ENCODE data around the gene PKNOX2.

Gene PKNOX2

GRCh38 chr11:125445731-125446130, 281.2 kb downstream of the PKNOX2 start:
- DNase-seq (ENCODE audit: low spot score): no peak

DNA sequence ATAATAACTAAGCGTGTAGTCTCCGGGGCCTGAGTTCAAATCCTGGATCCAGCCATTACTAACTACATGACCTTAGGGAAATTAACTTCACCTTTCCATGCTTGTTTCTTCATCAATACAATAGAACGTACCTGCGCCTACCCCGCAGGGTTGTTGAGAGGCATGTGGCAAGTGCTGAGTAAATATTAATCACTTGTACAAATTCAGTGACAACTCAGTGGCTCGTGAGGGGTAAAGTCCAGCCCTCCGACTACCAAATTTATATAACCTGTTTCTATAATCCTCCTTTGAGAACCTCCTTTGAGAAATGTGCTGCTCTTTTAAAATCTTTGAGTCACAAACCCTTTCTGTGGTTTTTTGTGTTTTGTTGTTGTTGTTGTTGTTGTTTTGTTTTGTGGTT, 281.7 kb downstream of the PKNOX2 start:
- no peak for DNase-seq (ENCODE audit: low spot score)

GRCh38 chr11:125447721-125448120, 283.2 kb downstream of the PKNOX2 start:
- no peak for DNase-seq (ENCODE audit: low spot score)

- no peak for DNase-seq (ENCODE audit: low spot score)
Measured at GRCh38 chr11:125448136-125448535, 283.6 kb downstream of the PKNOX2 start.

GRCh38 chr11:125449565-125449964, 285.0 kb downstream of the PKNOX2 start:
- DNase-seq (ENCODE audit: low spot score): no peak

DNA sequence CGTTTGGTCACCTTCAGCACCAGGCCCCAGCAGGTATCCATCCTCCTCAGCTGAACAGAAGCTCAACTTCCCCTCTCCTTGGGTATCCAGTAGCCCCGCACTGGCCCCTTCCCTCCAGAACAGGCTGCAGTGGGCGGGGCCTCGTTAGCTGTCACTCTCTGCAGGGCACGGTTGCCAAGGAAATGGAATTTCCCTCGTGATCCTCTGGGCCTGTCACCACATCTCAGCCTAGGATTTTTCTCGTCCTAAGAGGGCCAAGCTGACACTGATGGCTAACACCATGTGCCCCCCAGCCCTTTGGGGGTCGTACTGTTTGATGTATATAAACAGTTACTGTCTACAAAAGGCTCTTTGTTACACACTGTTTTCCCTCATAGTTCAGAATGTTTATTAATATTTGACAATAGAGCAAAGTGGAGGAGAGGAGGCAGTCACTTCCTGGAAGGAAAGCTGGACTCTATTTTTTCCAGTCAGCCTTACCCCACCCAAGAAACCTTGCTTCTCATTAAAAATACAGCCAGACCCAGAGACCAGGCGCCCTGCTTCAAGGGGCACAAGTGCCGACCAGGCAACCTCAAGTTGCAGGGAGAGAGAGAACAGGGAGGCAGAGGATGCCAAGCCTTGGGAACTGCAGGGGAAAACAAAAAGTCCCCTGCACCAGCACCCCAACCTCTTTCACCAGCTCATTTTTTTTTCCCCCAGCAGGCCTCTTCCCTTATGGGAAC, 287.0 kb downstream of the PKNOX2 start:
- DNase-seq (ENCODE audit: low spot score): no peak

DNA sequence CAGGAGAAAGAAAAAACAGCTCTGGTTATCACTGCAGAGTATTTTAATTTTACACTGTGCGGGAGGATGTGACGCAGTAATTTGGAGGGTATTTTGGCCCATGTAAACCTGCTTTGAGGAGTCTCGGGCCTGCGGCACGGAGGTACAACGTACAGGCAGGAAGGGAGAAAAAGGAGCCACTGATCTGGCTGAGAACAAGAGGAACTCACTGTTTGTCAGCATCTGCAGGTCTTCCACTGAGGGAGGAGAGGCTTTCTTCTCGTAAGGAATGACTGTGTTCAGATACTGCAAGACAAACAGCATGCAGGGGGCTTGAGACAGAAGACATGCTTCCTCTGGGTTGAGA, 287.5 kb downstream of the PKNOX2 start:
- DNase-seq (ENCODE audit: low spot score): no peak

DNA sequence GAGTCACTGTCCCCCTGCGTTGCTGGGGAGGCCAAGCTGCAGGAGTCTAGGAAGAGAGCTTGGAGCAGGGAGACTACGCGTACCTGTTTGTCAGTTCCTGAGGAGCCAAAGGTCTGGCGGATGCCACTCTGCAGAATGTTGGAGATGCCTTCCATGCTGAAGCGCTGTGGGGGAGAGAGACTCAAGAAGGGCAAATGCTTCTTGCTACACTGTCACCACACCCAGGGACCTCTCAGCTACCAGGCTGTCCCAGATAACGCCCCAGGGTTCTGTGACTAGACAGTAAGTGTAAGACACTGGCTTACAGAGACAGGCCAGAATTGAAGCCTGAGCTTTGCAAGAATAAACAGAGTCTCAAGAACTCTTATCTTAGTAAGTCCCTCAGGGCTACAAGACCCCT, 289.5 kb downstream of the PKNOX2 start:
- DNase-seq (ENCODE audit: low spot score): no peak

GRCh38 chr11:125455851-125456250, 291.3 kb downstream of the PKNOX2 start:
- DNase-seq (ENCODE audit: low spot score): no peak

- no peak for DNase-seq (ENCODE audit: low spot score)
Measured at GRCh38 chr11:125457814-125458343, 293.3 kb downstream of the PKNOX2 start.

DNA sequence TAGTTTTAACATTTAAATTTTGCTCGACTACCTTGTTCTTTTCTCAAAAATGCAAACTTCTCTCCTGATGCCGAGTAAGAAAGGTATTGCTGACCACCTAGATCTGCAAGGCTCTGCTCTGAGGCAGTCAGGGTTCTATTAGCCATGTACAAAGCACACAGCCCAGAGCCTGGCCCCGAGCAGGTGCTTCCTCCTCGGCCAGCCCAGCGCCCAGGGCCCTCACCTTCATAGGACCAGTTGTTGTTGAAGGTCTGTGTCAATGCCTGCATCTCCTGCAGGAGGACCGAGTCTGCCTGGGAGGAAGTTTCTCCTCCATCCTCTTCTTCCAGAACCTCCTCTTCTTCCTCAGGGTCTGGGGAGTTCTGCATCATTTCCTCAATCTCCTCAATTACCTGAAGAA, 295.7 kb downstream of the PKNOX2 start:
- no peak for DNase-seq (ENCODE audit: low spot score)

- DNase-seq (ENCODE audit: low spot score): no peak
Measured at GRCh38 chr11:125463590-125464269, 299.2 kb downstream of the PKNOX2 start.

GRCh38 chr11:125464270-125464662, 299.7 kb downstream of the PKNOX2 start:
- DNase-seq (ENCODE audit: low spot score): no peak

GRCh38 chr11:125464666-125465065, 300.1 kb downstream of the PKNOX2 start:
- DNase-seq (ENCODE audit: low spot score): no peak

DNA sequence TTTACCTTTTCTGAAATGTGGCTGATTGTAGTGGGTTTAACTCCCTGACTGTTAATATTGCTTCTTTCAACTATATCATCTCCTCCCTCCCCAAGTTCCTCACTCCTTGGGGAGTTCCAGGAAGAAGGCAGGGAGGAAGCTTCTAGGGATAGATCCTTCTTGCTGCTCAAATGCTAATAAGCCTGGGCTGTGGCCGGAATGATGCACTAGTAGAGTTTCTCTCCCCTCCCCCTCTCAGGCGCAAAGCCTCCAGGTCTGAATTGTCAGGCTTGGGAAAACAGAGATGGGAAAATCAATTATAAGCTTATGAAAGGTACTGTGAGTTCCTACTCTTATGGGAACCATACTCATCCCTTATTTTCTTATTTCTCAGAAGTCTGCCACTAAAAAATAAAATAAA, 300.7 kb downstream of the PKNOX2 start:
- DNase-seq (ENCODE audit: low spot score): no peak

DNA sequence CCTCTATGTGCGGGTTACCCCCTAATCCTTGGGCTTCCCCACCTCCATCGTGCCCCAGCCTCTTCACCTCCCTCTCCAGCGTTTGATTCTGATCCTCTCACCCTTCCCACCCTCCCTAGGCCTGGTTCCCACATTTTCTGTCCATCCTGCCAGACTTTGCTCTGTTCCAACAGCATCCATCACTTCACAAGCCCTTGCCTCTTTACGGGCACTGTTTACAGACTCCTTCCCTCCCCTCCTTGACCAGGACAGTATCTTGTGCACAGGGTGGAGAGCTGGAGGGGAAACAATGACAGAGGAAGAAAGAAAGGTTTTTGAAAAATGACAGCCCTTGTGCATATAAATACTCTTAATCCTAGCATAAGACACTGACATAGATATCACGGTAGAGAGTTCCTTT, 301.1 kb downstream of the PKNOX2 start:
- no peak for DNase-seq (ENCODE audit: low spot score)

- no peak for DNase-seq (ENCODE audit: low spot score)
Measured at GRCh38 chr11:125468025-125468424, 303.5 kb downstream of the PKNOX2 start.

DNA sequence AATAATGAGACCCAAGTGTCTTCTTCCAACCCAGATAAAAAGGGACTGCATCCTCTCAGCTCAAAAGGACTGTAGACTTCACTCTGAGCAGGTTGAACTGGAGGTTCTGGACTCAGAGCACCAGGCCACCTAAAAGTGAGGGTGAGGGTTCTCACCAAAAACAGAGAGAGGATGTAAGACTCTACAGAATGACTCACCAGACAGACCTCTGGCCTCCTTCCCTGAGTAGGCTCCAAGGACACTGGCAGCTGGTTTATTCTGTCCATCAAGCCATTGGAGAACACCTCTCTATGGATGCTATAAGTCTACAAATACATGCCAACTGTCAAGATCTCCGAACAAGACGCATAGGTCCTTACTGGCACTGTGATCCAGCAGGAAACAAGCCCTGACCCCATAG, 304.3 kb downstream of the PKNOX2 start:
- no peak for DNase-seq (ENCODE audit: low spot score)

DNA sequence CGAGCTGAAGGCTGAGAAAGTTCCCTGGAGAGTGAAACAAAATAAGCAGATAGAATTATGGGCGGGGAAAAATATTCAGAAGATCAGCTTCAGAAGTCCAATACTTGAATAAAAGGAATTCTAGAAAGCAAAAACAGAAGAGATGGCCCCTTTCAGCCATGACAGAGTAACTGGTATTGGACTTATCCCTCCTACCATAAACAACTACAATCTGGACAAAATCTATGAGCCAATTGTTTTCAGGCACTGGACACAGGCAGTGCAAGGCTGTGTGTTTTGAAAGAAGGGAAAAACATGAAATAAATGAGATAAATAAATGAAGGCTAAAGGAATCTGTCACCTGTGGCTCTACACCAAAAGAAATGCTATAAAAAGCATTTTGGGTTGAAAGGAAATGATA, 305.8 kb downstream of the PKNOX2 start:
- DNase-seq (ENCODE audit: low spot score): no peak

- no peak for DNase-seq (ENCODE audit: low spot score)
Measured at GRCh38 chr11:125476721-125477120, 312.2 kb downstream of the PKNOX2 start.

DNA sequence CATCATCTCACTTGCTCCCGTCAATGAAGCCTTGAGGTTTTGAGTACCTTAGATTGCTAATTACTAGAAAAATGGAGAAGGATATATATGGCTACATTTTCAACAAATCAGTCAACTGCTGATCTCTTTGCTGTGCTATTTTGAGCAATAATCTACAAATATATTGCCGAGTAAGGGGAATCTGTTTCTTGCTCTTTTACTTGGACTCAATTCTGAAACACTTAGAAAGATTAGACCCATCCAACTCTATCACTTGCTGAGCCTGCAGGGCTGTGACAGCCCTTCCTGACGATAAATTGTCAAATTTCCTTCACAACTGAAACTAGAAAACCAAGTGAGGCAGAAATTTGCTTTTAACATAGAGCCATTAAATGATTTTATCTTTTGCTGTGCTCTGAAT, 314.6 kb downstream of the PKNOX2 start:
- DNase-seq (ENCODE audit: low spot score): no peak

DNA sequence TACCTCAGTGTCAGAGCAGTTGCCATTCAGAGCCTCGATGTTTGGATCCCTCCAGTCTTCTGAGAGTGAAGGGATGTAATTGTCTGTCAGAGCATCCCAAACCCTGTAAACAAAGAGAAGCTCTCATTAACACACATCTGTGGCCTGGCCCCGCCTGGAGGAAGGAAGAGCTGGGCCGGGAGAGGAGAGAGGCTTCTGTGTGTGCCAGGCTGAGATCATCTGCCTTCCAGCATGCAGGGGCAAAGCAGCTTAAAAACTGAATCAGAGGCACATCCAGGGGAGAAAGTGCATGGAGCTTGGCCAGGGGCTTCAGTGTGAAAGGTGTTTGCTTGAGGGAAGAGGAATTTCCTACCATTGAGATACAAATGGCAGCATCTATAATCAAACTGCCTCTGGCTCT, 317.0 kb downstream of the PKNOX2 start:
- DNase-seq (ENCODE audit: low spot score): no peak

Measured in LoVo (cell line).